ENCODE results near the gene CCDC85C. TPM values are rescaled to one million over a fixed set of nuclear protein-coding genes. Genes with fewer than 3 reads are reported as not detected.
A peak's percentile ranks its signal among the peaks of the same experiment; 100 is the strongest.

The CCDC85C gene
- total RNA-seq, 1 donor from 2014 or later = 16.6 TPM

GRCh38 chr14:99624024-99624423 is 20.0 kb upstream of the CCDC85C start:
- H3K36me3 Mint-ChIP-seq (ENCODE audit: low read depth, unreplicated experiment) = no peaks in the 10 kb centered on the region
- no peak for DNase-seq (ENCODE audit: low read depth)
- H3K27me3 Mint-ChIP-seq (ENCODE audit: low read depth, unreplicated experiment) = peaks cover 35% of the 10 kb centered on the region
- peaks cover 2% of the 10 kb centered on the region for H3K9me3 Mint-ChIP-seq (ENCODE audit: unreplicated experiment)
- H3K79me2 ChIP-seq (ENCODE audit: insufficient read depth, low read length) = no peaks in the 10 kb centered on the region
- H3K27me3 ChIP-seq (ENCODE audit: insufficient read depth, low read length) = no peaks in the 10 kb centered on the region
- H3K4me1 ChIP-seq (ENCODE audit: insufficient read depth, low read length) = peaks cover 46% of the 10 kb centered on the region
- H2AFZ ChIP-seq (ENCODE audit: low read depth, low read length) = no peak overlapping the region
- H3K9me3 ChIP-seq (ENCODE audit: insufficient read depth, low read depth, low read length) = no peaks in the 10 kb centered on the region
- FAIRE-seq = no peak
- H3K4me2 ChIP-seq (ENCODE audit: low read length) = no peak overlapping the region
- H3K4me3 Mint-ChIP-seq (ENCODE audit: unreplicated experiment) = no peak overlapping the region
- H3K4me3 ChIP-seq (ENCODE audit: insufficient read depth, low read depth, low read length) = no peak overlapping the region
- H3K36me3 ChIP-seq (ENCODE audit: insufficient read depth, low read length) = no peaks in the 10 kb centered on the region
- TF ChIP-seq EZH2 (IDR thresholded peaks at IDR 0.05; ENCODE audit: insufficient read depth, low read length) (no peak), CTCF (IDR thresholded peaks at IDR 0.05; ENCODE audit: insufficient read depth, low read depth, low read length) (no peak)
- H3K9ac ChIP-seq (ENCODE audit: low read length) = no peak overlapping the region
- peaks cover 5% of the 10 kb centered on the region for H3K4me1 Mint-ChIP-seq (ENCODE audit: low read depth, unreplicated experiment)
- H4K20me1 ChIP-seq (ENCODE audit: insufficient read depth, low read length) = no peaks in the 10 kb centered on the region
- H3K27ac ChIP-seq (ENCODE audit: low read depth, low read length) = peak overlapping the region; percentile 25
- no peak overlapping the region for H3K27ac Mint-ChIP-seq (ENCODE audit: unreplicated experiment)

DNA sequence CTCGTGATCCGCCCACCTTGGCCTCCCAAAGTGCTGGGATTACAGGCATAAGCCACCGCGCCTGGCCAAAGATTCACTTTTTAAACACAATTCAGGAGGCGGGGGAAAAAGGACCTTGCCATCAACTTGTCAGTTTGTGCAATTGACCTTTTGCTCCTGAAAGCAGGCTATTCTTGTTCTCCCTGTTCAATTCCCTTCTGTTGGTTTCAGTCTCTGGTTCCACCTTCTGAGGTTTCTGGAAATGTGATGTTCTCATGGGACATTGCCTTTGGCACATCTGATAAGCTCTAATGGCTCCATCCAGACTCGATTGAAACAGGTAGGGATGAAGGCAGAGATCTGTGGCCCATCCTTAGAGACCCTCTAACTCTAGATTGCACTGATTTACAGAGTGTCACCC is 17.9 kb upstream of the CCDC85C start:
- Mint-ChIP-seq H3K4me3 (ENCODE audit: unreplicated experiment) (no peak overlapping the region), H3K36me3 (ENCODE audit: low read depth, unreplicated experiment) (no peaks in the 10 kb centered on the region), H3K27ac (ENCODE audit: unreplicated experiment) (no peak overlapping the region), H3K9me3 (ENCODE audit: unreplicated experiment) (no peaks in the 10 kb centered on the region), H3K4me1 (ENCODE audit: low read depth, unreplicated experiment) (peaks cover 5% of the 10 kb centered on the region), H3K27me3 (ENCODE audit: low read depth, unreplicated experiment) (peaks cover 32% of the 10 kb centered on the region)
- H2AFZ ChIP-seq (ENCODE audit: low read depth, low read length) = no peak overlapping the region
- H3K79me2 ChIP-seq (ENCODE audit: insufficient read depth, low read length) = no peaks in the 10 kb centered on the region
- H3K4me2 ChIP-seq (ENCODE audit: low read length) = no peak overlapping the region
- DNase-seq (ENCODE audit: low read depth) = no peak
- no peaks in the 10 kb centered on the region for H3K36me3 ChIP-seq (ENCODE audit: insufficient read depth, low read length)
- peak; percentile 47 for FAIRE-seq
- H3K4me1 ChIP-seq (ENCODE audit: insufficient read depth, low read length) = peaks cover 43% of the 10 kb centered on the region
- H3K27ac ChIP-seq (ENCODE audit: low read depth, low read length) = no peak overlapping the region
- H3K9me3 ChIP-seq (ENCODE audit: insufficient read depth, low read depth, low read length) = no peaks in the 10 kb centered on the region
- no peak overlapping the region for H3K4me3 ChIP-seq (ENCODE audit: insufficient read depth, low read depth, low read length)
- TF ChIP-seq EZH2 (IDR thresholded peaks at IDR 0.05; ENCODE audit: insufficient read depth, low read length) (no peak), CTCF (IDR thresholded peaks at IDR 0.05; ENCODE audit: insufficient read depth, low read depth, low read length) (no peak)
- H3K9ac ChIP-seq (ENCODE audit: low read length) = no peak overlapping the region
- H4K20me1 ChIP-seq (ENCODE audit: insufficient read depth, low read length) = no peaks in the 10 kb centered on the region
- H3K27me3 ChIP-seq (ENCODE audit: insufficient read depth, low read length) = no peaks in the 10 kb centered on the region
